A673 (cell line): ENCODE data around the gene IKBKE.

Experiments
- EZH2 ChIP-seq: fragments of 200-600 bp; sonication (generic); IDR thresholded peaks from 2 replicates; pipeline ENCODE4 v1.6.1; 2017; ENCODE audit warnings: borderline replicate concordance, low read depth, mild to moderate bottlenecking, mixed read lengths, antibody characterized with exemption, low read length; ENCODE audit not compliant: poor library complexity, severe bottlenecking
- TF ChIP-seq, protein P1 (sequence below): fragments of 300-800, 200-600 bp; sonication (generic); conservative IDR thresholded peaks from 2 replicates; pipeline ENCODE4 v1.5.1; 2017; ENCODE audit warnings: low read depth, mild to moderate bottlenecking, antibody characterized with exemption, low read length, moderate library complexity, mixed read lengths

DNA sequence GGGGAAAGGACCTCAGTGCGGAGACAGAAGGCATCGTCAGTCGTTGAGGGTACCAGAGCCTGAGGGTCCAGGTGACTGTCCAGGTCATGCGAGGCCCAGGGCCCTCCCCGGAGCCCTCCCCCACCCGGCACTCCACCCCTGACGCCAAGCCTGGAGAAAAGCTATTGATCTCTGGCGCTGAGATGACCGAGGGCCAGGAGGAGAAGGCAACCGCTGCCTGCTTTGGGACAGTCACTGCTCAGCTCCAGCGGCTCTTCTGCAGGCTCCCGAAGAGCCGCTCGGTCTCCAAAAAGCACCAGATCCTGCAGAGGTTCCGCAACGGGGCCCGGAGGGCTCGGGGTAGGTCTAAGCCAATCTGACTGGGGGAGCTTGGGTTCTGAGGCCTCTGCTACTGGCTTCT lies 47.9 kb downstream of the IKBKE start:
- TF ChIP-seq, protein P1, sequence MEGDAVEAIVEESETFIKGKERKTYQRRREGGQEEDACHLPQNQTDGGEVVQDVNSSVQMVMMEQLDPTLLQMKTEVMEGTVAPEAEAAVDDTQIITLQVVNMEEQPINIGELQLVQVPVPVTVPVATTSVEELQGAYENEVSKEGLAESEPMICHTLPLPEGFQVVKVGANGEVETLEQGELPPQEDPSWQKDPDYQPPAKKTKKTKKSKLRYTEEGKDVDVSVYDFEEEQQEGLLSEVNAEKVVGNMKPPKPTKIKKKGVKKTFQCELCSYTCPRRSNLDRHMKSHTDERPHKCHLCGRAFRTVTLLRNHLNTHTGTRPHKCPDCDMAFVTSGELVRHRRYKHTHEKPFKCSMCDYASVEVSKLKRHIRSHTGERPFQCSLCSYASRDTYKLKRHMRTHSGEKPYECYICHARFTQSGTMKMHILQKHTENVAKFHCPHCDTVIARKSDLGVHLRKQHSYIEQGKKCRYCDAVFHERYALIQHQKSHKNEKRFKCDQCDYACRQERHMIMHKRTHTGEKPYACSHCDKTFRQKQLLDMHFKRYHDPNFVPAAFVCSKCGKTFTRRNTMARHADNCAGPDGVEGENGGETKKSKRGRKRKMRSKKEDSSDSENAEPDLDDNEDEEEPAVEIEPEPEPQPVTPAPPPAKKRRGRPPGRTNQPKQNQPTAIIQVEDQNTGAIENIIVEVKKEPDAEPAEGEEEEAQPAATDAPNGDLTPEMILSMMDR, result no peak
- no peak for TF ChIP-seq EZH2
